Measurements from ENCODE around the gene SLC47A1. TPM values are rescaled to one million over a fixed set of nuclear protein-coding genes. Genes with fewer than 3 reads are reported as not detected.

Gene SLC47A1
- total RNA-seq, 2 donors from 2014 or later: 0.19 to 0.58 TPM

Other genes with a start within 250 kb of the SLC47A1 start
- 1 to 10 TPM; 2.8 to 3.4 TPM for gene B9D1, start 171.1 kb upstream of the SLC47A1 start, total RNA-seq
- 10 to 100 TPM; 22.1 to 39.3 TPM for gene MAPK7, start 155.4 kb upstream of the SLC47A1 start, total RNA-seq
- gene MFAP4, start 146.7 kb upstream of the SLC47A1 start, total RNA-seq: not detected
- gene RNF112, start 122.6 kb upstream of the SLC47A1 start, total RNA-seq: 1 to 10 TPM in 1 of 2 donors, under 1 TPM in 1; 0.56 to 3.1 TPM
- gene ALDH3A2, start 114.9 kb downstream of the SLC47A1 start, total RNA-seq: 10 to 100 TPM; 14.9 to 26.7 TPM
- gene SLC47A2, start 182.7 kb downstream of the SLC47A1 start, total RNA-seq: not detected
- gene ALDH3A1, start 214.4 kb downstream of the SLC47A1 start, total RNA-seq: not detected